ENCODE measurements around the gene EHF. TPM values are rescaled to one million over a fixed set of nuclear protein-coding genes. Genes with fewer than 3 reads are reported as not detected.

Gene EHF
- total RNA-seq, 1 experiment from 2014 or later = 0.51 TPM

DNA sequence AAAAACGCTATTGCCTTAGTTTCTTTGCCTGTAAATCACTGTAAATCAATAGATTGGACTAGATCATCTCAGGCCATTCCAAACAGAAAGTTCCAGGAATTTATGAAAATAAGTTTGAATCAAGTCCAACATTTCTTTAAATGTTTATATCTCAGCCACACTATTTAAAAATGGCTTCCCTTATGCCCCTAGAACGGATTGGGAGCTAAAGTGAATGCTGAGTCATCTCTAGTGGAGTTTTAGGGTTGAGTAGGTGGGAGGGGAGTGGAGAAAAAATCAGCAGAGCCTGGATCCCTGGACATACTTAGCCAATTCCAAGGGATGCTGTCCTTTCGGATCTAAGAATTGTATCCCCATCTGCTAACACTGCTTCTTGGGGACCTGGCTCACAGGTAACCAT, 48.6 kb downstream of the EHF start:
- in situ Hi-C loops (cut with HindIII; ENCODE audit: low pct_unique_long_range_greater_than_20kb, low sequenced_read_pairs) = no loop called here
- no peak for ATAC-seq
- no TSS peak for BruUV-seq (replicated peaks)

GRCh38 chr11:34671117-34671516, 50.2 kb downstream of the EHF start:
- in situ Hi-C loops (cut with HindIII; ENCODE audit: low pct_unique_long_range_greater_than_20kb, low sequenced_read_pairs) = no loop called here
- no peaks in the 10 kb centered on the region for H3K36me3 ChIP-seq (ENCODE audit: control insufficient read depth, insufficient read depth, low read length)
- intact Hi-C loops (cut with micrococcal nuclease; ENCODE audit: unreplicated experiment) = no loop called here
- no peak for ATAC-seq
- no peak for DNase-seq (ENCODE audit: low read depth, low spot score)
- no peaks in the 10 kb centered on the region for H3K9me3 ChIP-seq (ENCODE audit: control insufficient read depth, insufficient read depth, low read depth, low read length)
- H3K4me3 ChIP-seq (ENCODE audit: low read depth in 2 of 2, low read length in 2 of 2) = no peak overlapping the region
- H3K27me3 ChIP-seq (ENCODE audit: control insufficient read depth, insufficient read depth, low read length) = no peaks in the 10 kb centered on the region
- no peaks in the 10 kb centered on the region for H3K4me1 ChIP-seq (ENCODE audit: control insufficient read depth, insufficient read depth, low read length)
- POLR2A ChIA-PET = no interaction called here
- H3K27ac ChIP-seq (ENCODE audit: low read length) = no peak overlapping the region
- TF ChIP-seq POLR2AphosphoS5 (IDR thresholded peaks at IDR 0.05; ENCODE audit: low read depth, low read length) (no peak), SIN3A (IDR thresholded peaks at IDR 0.05; ENCODE audit: borderline replicate concordance, insufficient read depth, low read depth, low read length) (no peak), TCF7L2 (IDR thresholded peaks at IDR 0.05; ENCODE audit: low read depth, low read length) (no peak), REST (IDR thresholded peaks at IDR 0.05; ENCODE audit: insufficient read depth in 1 of 2, low read depth in 2 of 2, low read length in 1 of 2) (no peak)
- TF ChIP-seq, protein P1, sequence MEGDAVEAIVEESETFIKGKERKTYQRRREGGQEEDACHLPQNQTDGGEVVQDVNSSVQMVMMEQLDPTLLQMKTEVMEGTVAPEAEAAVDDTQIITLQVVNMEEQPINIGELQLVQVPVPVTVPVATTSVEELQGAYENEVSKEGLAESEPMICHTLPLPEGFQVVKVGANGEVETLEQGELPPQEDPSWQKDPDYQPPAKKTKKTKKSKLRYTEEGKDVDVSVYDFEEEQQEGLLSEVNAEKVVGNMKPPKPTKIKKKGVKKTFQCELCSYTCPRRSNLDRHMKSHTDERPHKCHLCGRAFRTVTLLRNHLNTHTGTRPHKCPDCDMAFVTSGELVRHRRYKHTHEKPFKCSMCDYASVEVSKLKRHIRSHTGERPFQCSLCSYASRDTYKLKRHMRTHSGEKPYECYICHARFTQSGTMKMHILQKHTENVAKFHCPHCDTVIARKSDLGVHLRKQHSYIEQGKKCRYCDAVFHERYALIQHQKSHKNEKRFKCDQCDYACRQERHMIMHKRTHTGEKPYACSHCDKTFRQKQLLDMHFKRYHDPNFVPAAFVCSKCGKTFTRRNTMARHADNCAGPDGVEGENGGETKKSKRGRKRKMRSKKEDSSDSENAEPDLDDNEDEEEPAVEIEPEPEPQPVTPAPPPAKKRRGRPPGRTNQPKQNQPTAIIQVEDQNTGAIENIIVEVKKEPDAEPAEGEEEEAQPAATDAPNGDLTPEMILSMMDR (IDR thresholded peaks at IDR 0.05) = no peak
- BruUV-seq (replicated peaks) = no TSS peak
- CTCF ChIA-PET = no interaction called here

More for the DNA sequence above, 48.6 kb downstream of the EHF start:
- TF ChIP-seq, protein P1 (IDR thresholded peaks at IDR 0.05) = no peak
- no peak for TF ChIP-seq TCF7L2 (IDR thresholded peaks at IDR 0.05; ENCODE audit: low read depth, low read length)
- no peak for TF ChIP-seq SIN3A (IDR thresholded peaks at IDR 0.05; ENCODE audit: borderline replicate concordance, insufficient read depth, low read depth, low read length)
- TF ChIP-seq POLR2AphosphoS5 (IDR thresholded peaks at IDR 0.05; ENCODE audit: low read depth, low read length) = no peak
- TF ChIP-seq REST (IDR thresholded peaks at IDR 0.05; ENCODE audit: insufficient read depth in 1 of 2, low read depth in 2 of 2, low read length in 1 of 2) = no peak
- intact Hi-C loops (cut with micrococcal nuclease; ENCODE audit: unreplicated experiment) = no loop called here
- H3K27me3 ChIP-seq (ENCODE audit: control insufficient read depth, insufficient read depth, low read length) = no peaks in the 10 kb centered on the region
- no peak for DNase-seq (ENCODE audit: low read depth, low spot score)
- ChIA-PET POLR2A (no interaction called here), CTCF (no interaction called here)
- no peaks in the 10 kb centered on the region for H3K9me3 ChIP-seq (ENCODE audit: control insufficient read depth, insufficient read depth, low read depth, low read length)
- no peak overlapping the region for H3K27ac ChIP-seq (ENCODE audit: low read length)
- H3K36me3 ChIP-seq (ENCODE audit: control insufficient read depth, insufficient read depth, low read length) = no peaks in the 10 kb centered on the region
- H3K4me3 ChIP-seq (ENCODE audit: low read depth in 2 of 2, low read length in 2 of 2) = no peak overlapping the region
- H3K4me1 ChIP-seq (ENCODE audit: control insufficient read depth, insufficient read depth, low read length) = no peaks in the 10 kb centered on the region
